HEK293 (cell line): Measurements from ENCODE around the gene DNMT3A.

Source experiments
- CTCF ChIA-PET: fragments of 350-600 bp; formaldehyde crosslinking; extraction: SDS; loops from one replicate; lab custom pipeline; 2021; ENCODE audit warnings: antibody characterized with exemption; lab: Yijun Ruan, JAX
- POLR2A ChIA-PET: fragments of 300-600 bp; formaldehyde crosslinking; extraction: SDS; loops from one replicate; lab custom pipeline; 2020; ENCODE audit warnings: antibody characterized with exemption, inconsistent platforms; lab: Yijun Ruan, JAX
- H3K27ac ChIP-seq: fragments of 200-500 bp; sonication (Bioruptor generic); 2 replicates; pipeline ENCODE4 v1.5.1; 2014; ENCODE audit warnings: low read depth, low read length, control low read depth, inconsistent platforms; ENCODE audit errors: extremely low read depth
- H3K36me3 ChIP-seq, 2 experiments: fragments of 200-500 bp in 1 of 2; sonication (Bioruptor generic) in 1 of 2; 1 replicate in 1 of 2; 2 replicates in 1 of 2; pipeline ENCODE4 v1.5.1; 2014 to 2017; ENCODE audit warnings: inconsistent platforms in 2 of 2, low read length in 2 of 2; ENCODE audit not compliant: control insufficient read depth in 2 of 2, insufficient read depth in 1 of 2
- H3K4me1 ChIP-seq: fragments of 200-500 bp; sonication (Bioruptor generic); 2 replicates; pipeline ENCODE4 v1.5.1; 2014; ENCODE audit warnings: mild to moderate bottlenecking, low read length, inconsistent platforms; ENCODE audit not compliant: control insufficient read depth, insufficient read depth
- H3K4me3 ChIP-seq: 2 replicates; pipeline ENCODE4 v1.5.1; 2011; ENCODE audit warnings: low read depth, mild to moderate bottlenecking, control low read depth, low read length, moderate library complexity
- H3K9me3 ChIP-seq: fragments of 200-500 bp; sonication (Bioruptor generic); 2 replicates; pipeline ENCODE4 v1.5.1; 2014; ENCODE audit warnings: low read depth, low read length, inconsistent platforms; ENCODE audit not compliant: control insufficient read depth, insufficient read depth
- KLF8 ChIP-seq: fragments of 450-650 bp; formaldehyde crosslinking; IDR thresholded peaks from 2 replicates; pipeline ENCODE4 v1.5.1; 2016; ENCODE audit warnings: missing biosample characterization, missing genetic modification characterization
- MYNN ChIP-seq: fragments of 450-650 bp; formaldehyde crosslinking; IDR thresholded peaks from 2 replicates; pipeline ENCODE4 v1.5.1; 2016; ENCODE audit warnings: missing biosample characterization, missing genetic modification characterization, borderline replicate concordance
- PRDM2 ChIP-seq: fragments of 450-650 bp; formaldehyde crosslinking; IDR thresholded peaks from 2 replicates; pipeline ENCODE4 v1.5.1; 2016; ENCODE audit warnings: missing biosample characterization, missing genetic modification characterization, borderline replicate concordance
- TCF7L2 ChIP-seq: IDR thresholded peaks from 2 replicates; pipeline ENCODE4 v1.6.1; 2011; ENCODE audit warnings: low read depth, mild to moderate bottlenecking, inconsistent platforms, low read length, moderate library complexity, borderline replicate concordance
- ZNF138 ChIP-seq: fragments of 450-650 bp; formaldehyde crosslinking; IDR thresholded peaks from 2 replicates; pipeline ENCODE4 v1.5.1; 2016; ENCODE audit warnings: missing biosample characterization, missing genetic modification characterization, borderline replicate concordance
- ZNF24 ChIP-seq: fragments of 450-650 bp; formaldehyde crosslinking; IDR thresholded peaks from 2 replicates; pipeline ENCODE4 v1.5.1; 2016; ENCODE audit warnings: missing biosample characterization, missing genetic modification characterization
- ZNF274 ChIP-seq, 2 experiments: fragments of 200-500 bp in 1 of 2; fragments of 450-650 bp in 1 of 2; sonication (Bioruptor generic) in 1 of 2; formaldehyde crosslinking in 1 of 2; IDR thresholded peaks; 2 replicates each; pipeline versions ENCODE4 v1.5.1 to v1.6.1; 2014 to 2016; ENCODE audit warnings: borderline replicate concordance in 1 of 2, inconsistent platforms in 1 of 2, low read length in 1 of 2, missing biosample characterization in 1 of 2, missing genetic modification characterization in 1 of 2
- ZNF335 ChIP-seq: fragments of 450-650 bp; formaldehyde crosslinking; conservative IDR thresholded peaks from 2 replicates; pipeline ENCODE4 v1.5.1; 2016; ENCODE audit warnings: missing biosample characterization, missing genetic modification characterization
- ZNF354C ChIP-seq: fragments of 450-650 bp; formaldehyde crosslinking; IDR thresholded peaks from 2 replicates; pipeline ENCODE4 v1.5.1; 2016; ENCODE audit warnings: missing biosample characterization, missing genetic modification characterization, low read depth, borderline replicate concordance
- ZNF398 ChIP-seq: fragments of 450-650 bp; formaldehyde crosslinking; IDR thresholded peaks from 2 replicates; pipeline ENCODE4 v1.5.1; 2017; ENCODE audit warnings: missing biosample characterization, missing genetic modification characterization
- ZNF404 ChIP-seq: fragments of 450-650 bp; formaldehyde crosslinking; IDR thresholded peaks from 2 replicates; pipeline ENCODE4 v1.5.1; 2017; ENCODE audit warnings: missing biosample characterization, missing genetic modification characterization
- ZNF449 ChIP-seq: fragments of 450-650 bp; formaldehyde crosslinking; IDR thresholded peaks from 2 replicates; pipeline ENCODE4 v1.5.1; 2017; ENCODE audit warnings: missing biosample characterization, mild to moderate bottlenecking, missing genetic modification characterization, moderate library complexity
- ZNF571 ChIP-seq: fragments of 450-650 bp; formaldehyde crosslinking; IDR thresholded peaks from 2 replicates; pipeline ENCODE4 v1.5.0; 2017; ENCODE audit warnings: missing biosample characterization, missing genetic modification characterization
- ZNF624 ChIP-seq: fragments of 450-650 bp; formaldehyde crosslinking; IDR thresholded peaks from 2 replicates; pipeline ENCODE4 v1.5.1; 2017; ENCODE audit warnings: missing biosample characterization, missing genetic modification characterization
- ZNF654 ChIP-seq: fragments of 450-650 bp; formaldehyde crosslinking; IDR thresholded peaks from 2 replicates; pipeline ENCODE4 v1.5.1; 2016; ENCODE audit warnings: low read depth, missing biosample characterization, missing genetic modification characterization
- ZNF677 ChIP-seq: fragments of 450-650 bp; IDR thresholded peaks from 2 replicates; pipeline ENCODE4 v1.5.0; 2018; ENCODE audit warnings: missing biosample characterization, mild to moderate bottlenecking, missing genetic modification characterization, moderate library complexity
- ZNF830 ChIP-seq: fragments of 450-650 bp; IDR thresholded peaks from 2 replicates; pipeline ENCODE4 v1.5.0; 2018; ENCODE audit warnings: missing biosample characterization, missing genetic modification characterization, low read depth, mild to moderate bottlenecking, moderate library complexity
- ZSCAN16 ChIP-seq: fragments of 450-650 bp; formaldehyde crosslinking; IDR thresholded peaks from 2 replicates; pipeline ENCODE4 v1.5.1; 2016; ENCODE audit warnings: missing biosample characterization, missing genetic modification characterization

Gene DNMT3A

GRCh38 chr2:25249785-25250184 lies 91.9 kb downstream of the DNMT3A start:
- Histone ChIP-seq H3K4me1 (no peaks in the 10 kb centered on the region), H3K4me3 (no peak overlapping the region), H3K27ac (no peak overlapping the region), H3K36me3 (peaks cover 0 to 45% of the 10 kb centered on the region in 2 experiments; a peak in 2 of 3 replicates), H3K9me3 (no peaks in the 10 kb centered on the region)
- ChIA-PET POLR2A (no interaction called here), CTCF (interaction anchor here (0.8 to 1.0 kb wide), 2 partner anchors 13 to 54 kb away, joined by 3 read pairs; no protein-coding TSS in a partner anchor)
- TF ChIP-seq ZNF354C (tag by site-specific recombination) (no peak), MYNN (no peak), ZNF274 (IDR thresholded peaks at IDR 0.05; ENCODE audit: low read length) (no peak), ZNF274 (tag by site-specific recombination; IDR thresholded peaks at IDR 0.05; ENCODE audit: borderline replicate concordance) (no peak), ZNF830 (no peak), PRDM2 (no peak), ZNF449 (tag by site-specific recombination) (no peak), ZNF404 (tag by site-specific recombination) (no peak), TCF7L2 (no peak), KLF8 (tag by site-specific recombination) (no peak), ZNF654 (tag by site-specific recombination) (no peak), ZNF138 (tag by site-specific recombination) (no peak)

GRCh38 chr2:25247792-25248512 lies 93.8 kb downstream of the DNMT3A start:
- no peaks in the 10 kb centered on the region for H3K9me3 ChIP-seq
- H3K4me3 ChIP-seq = no peak overlapping the region
- POLR2A ChIA-PET = no interaction called here
- TF ChIP-seq ZNF677 (tag by site-specific recombination) (no peak), ZNF624 (tag by site-specific recombination) (no peak), ZNF24 (tag by site-specific recombination) (no peak), ZNF398 (tag by site-specific recombination) (no peak), ZNF335 (no peak), ZSCAN16 (no peak), ZNF571 (tag by site-specific recombination) (no peak)
- CTCF ChIA-PET = no interaction called here
- no peaks in the 10 kb centered on the region for H3K4me1 ChIP-seq
- no peak overlapping the region for H3K27ac ChIP-seq
- H3K36me3 ChIP-seq = peaks cover 0 to 50% of the 10 kb centered on the region in 2 experiments; a peak in 2 of 3 replicates
